IPS-11a (cell line): ENCODE results near the gene RBM10.

Experiments
- H3K4me3 ChIP-seq: one replicate; pipeline ENCODE4 v1.5.1; 2013; ENCODE audit warnings: low read depth, low read length, control low read depth

RBM10 gene

DNA sequence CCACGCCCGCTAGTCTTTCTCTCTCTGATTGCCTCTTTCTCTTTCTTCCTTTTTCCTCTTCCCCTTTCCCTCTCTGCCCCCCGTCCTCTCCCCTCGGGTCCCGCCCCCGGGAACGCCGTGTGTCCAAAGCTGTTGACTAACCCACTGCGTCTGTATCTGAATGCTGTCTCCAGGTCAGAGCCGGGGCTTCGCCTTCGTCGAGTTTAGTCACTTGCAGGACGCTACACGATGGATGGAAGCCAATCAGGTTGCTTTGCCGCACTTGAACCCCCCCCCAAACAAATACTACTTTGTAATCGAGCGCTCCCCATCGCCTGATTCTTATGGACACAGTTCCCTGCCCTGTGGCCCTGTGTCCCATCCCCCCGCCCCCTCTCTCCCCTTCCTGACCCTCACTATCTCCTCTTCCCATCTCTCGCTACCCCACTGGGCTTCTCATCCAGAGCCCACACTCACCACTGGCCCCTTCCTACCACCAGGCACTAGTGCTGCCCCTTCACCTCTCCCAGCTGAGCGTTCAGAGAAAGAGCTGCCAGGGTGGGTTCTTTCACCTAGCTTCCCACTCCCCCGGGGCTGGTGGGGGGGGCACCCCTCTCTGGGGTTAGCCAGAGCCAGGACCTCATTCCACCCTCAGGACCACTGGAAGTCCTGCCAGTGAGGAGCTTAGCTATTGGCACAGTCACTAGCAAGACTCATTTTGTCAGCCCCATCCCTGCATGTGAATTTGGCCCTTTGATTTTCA lies 30.0 kb downstream of the RBM10 start:
- H3K4me3 ChIP-seq, result no peak overlapping the region

DNA sequence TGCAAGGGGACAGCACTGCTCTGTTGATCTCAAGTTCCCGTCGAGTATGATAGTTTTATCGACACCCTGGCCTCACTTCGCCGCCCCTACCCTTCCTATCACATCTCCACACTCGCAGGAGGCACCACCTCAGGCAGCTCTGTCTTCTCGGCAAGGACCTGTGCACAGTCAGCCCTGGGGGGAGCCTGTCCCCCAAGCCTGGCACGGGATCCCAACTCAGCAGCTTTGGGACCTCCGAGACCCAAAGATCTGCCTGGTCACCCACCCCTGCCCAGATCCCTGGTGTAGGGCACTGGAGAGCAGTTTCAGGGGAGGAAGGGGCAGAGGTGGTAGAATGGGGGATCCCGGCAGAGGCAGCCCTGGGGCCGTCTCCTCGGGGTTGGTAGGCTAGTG lies 30.6 kb downstream of the RBM10 start:
- H3K4me3 ChIP-seq, result no peak overlapping the region

DNA sequence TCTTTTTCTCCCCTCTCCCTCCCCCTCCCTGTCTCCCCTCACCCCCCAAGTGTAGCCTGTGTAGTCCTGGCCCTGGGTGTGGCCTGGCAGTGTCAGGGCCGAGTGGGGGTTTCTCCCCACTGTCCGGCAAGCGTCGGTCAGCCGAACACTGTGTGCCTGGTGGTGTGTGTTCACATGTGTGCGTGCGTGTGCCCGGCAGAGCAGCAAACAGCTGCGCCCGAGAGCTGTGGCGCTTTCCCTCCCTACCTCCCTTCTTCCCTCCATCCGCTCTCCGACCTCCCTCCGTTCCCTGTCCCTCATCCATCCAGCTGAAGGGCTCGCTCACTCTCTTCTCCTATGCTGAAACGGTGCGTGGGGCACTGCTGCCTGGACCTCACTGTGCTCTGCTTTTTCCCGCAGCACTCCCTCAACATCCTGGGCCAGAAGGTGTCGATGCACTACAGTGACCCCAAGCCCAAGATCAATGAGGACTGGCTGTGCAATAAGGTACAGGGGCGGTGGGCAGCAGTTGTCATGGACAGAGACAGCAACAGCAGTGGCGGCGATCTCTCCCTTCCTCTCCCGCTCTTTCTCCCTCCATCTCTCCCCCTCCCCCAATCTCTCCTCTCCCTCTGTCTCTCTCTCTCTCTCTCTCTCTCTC lies 31.2 kb downstream of the RBM10 start:
- no peak overlapping the region for H3K4me3 ChIP-seq

DNA sequence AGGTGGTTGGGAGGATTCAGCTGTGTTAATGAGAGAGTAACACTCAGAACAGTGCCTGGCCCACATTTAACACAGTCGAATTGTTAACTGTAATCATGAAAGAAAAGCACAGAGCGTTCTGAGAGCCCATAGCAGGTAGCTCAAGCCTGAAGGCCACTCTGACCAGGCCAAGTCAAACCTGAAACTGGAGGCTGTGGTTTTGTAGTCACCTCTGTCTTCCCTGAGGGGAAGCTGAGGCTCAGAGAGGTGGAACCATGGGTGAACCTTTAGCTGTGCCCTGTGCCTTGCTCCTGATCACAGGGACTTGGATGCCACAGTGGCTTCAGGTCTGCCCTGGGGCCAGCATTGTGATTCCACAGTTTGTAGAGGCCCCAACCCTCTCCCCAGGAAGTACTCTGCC lies 32.1 kb downstream of the RBM10 start:
- H3K4me3 ChIP-seq, result no peak overlapping the region

DNA sequence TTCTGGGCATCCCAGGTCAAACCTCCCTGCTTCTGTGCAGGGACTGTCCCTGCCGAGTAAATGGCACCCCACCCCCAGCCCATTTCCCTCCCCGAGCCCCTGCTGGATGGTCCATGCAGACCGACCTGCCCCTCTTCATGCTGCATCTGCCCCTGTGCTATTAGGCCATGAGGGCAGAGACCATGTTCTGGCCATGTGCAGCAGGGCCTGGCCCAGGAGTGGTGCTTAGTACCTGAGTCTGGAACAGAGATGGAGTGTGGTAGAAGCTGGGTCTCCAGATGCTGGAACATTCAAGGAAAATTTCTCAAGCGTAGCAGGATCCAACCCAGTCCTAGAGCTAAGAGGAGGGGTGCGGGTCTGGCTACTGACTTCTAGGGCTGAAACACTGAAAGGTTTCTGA lies 33.3 kb downstream of the RBM10 start:
- no peak overlapping the region for H3K4me3 ChIP-seq

DNA sequence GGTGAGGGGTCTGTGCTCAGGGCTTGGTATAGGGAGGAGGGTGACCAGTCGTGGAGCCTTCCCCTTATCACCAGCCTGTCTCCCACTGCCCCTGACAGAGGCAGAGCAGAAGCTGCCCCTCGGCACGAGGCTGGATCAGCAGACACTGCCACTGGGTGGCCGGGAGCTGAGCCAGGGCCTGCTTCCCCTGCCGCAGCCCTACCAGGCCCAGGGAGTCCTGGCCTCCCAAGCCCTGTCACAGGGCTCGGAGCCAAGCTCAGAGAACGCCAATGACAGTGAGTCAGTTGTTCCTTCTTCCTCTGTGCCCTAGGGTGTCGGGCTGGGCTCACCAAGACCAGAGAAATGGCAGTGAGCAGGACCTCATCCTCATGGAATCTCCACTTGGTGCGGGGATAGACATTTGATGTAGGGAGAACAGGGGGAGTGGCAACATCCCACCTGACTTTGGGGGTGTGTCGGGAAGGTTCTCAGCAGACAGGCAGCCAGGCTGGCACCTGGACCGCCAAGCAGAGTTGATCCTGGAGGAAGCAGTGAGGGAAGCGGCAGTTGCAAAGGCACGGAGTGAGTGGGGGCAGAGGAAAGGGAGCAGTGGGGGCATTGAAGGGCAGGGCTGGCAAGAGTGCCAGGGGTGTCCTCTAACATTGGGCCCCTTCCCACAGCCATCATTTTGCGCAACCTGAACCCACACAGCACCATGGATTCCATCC lies 34.4 kb downstream of the RBM10 start:
- no peak overlapping the region for H3K4me3 ChIP-seq

DNA sequence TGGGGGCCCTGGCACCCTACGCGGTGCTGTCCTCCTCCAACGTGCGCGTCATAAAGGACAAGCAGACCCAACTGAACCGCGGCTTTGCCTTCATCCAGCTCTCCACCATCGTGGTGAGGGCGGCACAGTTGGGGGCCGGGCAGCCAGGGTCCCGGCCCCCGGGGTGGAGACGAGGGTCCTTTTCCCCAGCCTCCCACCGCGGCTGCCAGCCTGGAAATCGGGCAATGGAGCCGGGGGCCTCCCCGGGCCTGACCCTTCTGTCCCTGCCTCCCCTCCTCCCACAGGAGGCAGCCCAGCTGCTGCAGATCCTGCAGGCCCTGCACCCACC lies 34.9 kb downstream of the RBM10 start:
- no peak overlapping the region for H3K4me3 ChIP-seq

DNA sequence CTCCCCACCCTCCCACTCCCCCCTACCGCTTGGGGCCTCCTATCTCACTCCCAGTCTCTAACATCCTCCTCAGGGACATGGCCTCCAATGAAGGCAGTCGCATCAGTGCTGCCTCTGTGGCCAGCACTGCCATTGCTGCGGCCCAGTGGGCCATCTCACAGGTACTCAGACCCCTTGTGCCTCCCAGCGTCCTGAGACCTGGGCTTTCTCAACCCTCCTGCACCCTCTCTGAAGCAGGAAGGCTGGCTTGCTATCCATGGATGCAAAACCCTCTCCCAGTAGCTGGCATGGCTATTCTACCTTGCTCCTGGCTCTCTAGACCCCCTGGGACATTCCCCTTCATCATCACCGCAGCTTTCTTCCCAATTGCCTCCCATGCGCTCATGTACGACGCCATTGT lies 35.3 kb downstream of the RBM10 start:
- no peak overlapping the region for H3K4me3 ChIP-seq

DNA sequence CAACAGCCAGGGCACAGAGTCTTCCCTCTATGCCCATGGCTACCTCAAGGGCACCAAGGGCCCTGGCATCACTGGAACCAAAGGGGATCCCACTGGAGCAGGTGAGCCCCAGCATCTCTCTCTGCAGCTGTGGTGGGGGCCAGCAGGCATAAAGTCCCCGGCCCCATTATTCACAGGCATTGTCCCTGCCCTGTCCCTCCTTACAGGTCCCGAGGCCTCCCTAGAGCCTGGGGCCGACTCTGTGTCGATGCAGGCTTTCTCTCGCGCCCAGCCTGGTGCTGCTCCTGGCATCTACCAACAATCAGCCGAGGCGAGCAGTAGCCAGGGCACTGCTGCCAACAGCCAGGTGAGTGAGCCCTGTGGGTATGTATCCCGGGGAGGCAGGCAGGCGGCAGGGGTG lies 36.3 kb downstream of the RBM10 start:
- no peak overlapping the region for H3K4me3 ChIP-seq

DNA sequence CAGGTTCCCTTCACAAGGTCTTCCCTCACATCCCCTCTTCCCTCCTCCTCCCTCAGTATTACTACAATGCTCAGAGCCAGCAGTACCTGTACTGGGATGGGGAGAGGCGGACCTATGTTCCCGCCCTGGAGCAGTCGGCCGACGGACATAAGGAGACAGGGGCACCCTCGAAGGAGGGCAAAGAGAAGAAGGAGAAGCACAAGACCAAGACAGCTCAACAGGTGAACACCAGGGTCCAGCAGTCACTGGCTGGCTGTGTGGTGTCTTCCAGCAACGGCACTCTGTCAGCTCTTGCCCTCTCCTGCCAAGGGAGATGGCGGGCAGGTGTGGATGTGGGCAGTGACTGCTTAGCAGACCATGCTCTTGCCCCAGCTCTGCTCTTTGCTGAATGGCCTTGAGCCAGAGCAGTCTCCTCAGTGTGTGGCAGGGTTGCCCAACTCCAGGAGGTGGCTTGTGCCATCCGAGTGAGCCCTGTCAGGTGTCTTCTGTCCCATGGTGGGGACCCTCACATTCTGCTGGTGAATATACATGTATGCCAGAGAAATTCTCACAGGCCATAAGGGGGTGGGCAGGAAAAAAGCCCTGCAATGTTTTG lies 37.2 kb downstream of the RBM10 start:
- H3K4me3 ChIP-seq, result no peak overlapping the region

DNA sequence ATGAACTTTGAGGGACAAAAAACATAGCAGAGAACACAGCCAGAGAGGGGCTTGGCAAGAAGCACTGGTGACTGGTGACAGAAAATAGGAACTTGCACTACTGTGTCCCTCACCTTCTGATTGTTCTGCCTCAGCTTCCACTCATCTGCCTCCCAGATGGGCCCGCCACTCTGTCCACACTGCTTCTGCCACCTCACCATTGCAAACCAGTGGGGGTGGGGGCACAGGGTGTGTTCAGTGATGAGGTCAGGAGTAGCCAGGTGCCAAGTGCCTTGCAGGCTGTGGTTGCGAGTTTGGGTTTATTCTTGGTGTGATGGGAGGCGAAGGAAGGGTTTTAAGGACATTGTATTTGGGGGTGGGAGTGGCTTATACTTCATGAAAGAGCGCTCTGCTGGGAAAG lies 39.5 kb downstream of the RBM10 start:
- H3K4me3 ChIP-seq, result no peak overlapping the region

DNA sequence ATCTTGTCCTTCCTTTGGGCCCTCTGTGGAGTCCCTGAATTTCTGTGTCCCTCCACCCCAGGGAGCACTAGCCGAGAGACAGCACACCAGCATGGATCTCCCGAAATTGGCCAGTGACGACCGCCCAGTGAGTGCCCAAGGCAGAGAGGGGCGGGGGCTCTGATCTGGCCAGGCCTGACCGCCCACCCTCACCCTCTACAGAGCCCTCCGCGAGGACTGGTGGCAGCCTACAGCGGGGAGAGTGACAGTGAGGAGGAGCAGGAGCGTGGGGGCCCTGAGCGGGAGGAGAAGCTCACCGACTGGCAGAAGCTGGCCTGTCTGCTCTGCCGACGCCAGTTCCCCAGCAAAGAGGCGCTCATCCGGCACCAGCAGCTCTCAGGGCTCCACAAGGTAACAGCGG lies 40.2 kb downstream of the RBM10 start:
- H3K4me3 ChIP-seq, result no peak overlapping the region

DNA sequence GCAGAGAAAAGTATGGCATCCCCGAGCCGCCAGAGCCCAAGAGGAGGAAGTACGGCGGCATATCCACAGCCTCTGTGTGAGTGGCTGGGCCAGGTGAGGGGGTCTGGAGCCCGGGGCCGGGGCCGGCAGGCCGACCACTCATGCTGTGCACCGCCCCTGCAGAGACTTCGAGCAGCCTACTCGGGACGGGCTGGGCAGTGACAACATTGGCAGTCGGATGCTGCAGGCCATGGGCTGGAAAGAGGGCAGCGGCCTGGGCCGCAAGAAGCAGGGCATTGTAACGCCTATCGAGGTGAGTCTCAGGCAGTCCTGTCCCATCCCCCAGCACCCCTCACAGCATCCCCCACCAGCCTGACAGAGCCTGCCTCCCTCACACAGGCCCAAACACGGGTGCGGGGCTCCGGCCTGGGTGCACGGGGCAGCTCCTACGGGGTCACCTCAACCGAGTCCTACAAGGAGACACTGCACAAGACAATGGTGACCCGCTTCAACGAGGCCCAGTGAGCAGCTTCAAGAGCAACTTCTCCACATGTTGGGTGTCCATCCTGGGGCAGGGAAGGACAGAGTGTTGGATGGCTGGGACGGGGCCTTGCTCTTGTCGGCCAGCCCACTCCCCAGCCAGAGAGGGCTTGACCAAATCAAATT lies 41.2 kb downstream of the RBM10 start:
- no peak overlapping the region for H3K4me3 ChIP-seq

DNA sequence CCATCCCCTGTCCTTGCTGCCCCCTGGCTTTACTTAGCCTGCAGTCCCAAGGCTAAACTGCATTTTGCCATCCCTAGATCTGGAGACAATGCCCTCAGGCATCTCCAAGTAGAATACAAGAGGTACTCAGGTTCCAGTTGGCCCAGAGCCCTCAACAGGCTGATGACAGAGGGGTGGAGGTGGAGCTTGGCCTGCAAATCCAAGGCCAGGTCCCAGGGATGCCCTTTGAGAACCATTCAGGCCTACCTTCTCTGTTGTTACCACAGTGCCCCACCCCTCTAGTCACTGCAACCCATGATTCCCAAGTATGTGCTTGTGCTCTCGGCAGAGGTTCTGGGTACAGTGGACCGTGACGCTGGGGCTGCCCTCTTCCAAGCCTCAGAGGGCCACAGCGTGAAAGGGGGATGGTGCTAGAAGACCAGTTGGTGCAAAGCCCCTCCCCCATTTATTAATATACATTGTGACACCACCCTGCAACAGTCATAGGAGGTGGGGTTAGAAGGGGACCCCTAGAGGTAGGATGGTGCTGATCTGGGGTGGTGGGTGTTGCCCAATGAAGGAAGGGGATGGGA lies 42.2 kb downstream of the RBM10 start:
- H3K4me3 ChIP-seq, result no peak overlapping the region

DNA sequence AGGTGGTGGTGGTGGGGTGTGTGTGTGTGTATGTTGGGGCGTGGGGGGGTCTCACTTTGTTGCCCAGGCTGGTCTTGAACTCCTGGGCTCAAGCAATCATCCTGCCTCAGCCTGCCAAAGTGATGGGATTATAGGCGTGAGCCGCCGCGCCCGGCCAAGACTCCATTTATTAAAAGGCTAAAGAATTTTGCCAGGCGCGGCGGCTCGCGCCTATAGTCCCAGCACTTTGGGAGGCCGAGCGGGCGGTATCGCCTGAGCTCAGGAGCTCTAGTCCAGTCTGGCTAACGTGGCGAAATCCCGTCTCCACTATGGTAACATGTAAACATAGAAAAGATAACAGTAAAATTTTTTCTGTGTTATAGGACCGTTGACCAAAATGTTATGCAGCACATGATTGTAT lies 44.9 kb downstream of the RBM10 start:
- no peak overlapping the region for H3K4me3 ChIP-seq

DNA sequence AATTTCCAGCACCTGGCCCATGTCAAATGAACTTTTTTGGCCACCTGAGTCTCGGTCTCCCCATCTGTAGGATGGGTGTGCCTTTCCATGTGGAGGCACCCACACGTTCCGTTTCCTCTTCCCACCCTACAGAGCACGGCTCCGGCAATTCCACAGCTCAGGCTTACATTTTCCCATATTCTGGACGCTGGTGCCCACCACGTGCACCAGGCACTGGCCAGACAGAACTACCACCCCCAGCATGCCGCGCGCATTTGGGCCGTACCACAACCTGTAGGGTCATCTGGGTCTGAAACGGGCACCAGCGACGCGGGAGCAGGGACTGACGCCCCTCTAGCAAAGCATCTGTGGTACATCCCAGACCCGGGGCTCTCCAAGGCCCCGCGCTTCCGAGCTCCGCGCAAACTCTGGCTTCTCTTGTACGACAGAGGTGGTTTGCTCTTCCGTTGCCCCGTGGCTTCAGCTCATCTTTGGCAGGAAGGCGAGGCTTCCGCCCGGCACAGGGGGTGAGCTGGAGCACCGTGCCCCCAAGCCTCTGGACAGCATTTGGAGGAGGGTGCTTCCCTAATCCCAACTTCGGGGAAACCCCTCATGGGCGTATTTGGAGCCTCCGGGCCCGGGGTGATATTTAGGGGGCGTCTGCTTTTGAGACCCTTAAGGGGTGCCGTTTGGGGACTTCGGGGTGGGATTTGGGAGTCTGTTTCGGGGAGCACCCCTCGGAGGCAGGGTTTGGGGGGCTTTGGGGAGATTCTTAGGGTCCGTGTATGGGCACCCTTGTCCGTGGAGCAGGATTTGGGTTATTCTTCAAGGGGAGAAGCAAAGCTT lies 45.6 kb downstream of the RBM10 start:
- H3K4me3 ChIP-seq, result peak overlapping the region; percentile 45

DNA sequence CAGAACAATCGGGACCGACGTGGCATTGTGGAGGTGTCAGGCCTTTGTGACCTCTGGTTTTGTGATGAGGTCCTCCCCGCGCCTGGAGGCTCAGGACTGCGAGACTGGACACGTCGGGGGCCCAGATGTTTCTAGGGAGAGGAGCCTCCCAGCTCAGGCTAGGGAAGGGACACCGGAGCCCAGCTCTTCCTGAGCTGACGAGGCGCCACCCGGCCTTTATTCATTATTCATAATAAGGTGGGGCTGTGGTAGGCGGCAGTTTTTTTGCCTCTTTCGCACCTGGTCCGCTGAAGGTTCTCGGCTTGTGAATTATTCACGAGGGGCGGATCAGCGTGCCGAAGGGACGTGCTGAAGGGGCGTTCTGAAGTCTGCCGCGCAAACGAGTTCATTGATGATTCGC lies 46.3 kb downstream of the RBM10 start:
- peak overlapping the region; percentile 45 for H3K4me3 ChIP-seq

DNA sequence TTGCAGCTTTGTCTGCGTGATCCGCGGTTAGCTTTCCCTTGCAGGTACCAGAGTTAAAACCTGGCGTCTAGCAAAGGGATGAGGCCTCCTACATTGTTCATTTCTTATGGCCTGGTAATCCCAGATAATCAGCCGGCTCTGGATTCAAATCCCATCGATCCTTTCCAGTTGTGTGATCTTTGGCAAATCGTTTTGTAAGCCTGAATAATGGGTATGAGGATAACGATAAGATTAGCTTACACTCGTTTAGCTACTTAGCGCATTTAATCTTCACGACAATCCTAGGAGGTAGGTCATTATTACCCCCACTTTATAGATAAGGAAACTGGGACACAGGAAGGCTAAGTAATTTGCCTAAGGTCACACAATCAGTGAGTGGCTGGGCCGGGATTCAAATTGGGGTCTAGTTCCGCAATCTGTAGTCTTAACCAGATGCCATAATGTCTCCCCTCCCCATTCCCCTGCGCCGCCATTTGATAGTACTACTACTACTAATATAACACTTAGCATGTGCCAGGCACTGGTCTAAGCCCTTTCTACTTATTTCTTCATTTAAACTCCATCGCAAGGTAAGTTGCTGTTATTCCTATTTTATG lies 46.9 kb downstream of the RBM10 start:
- H3K4me3 ChIP-seq, result peak overlapping the region; percentile 45

DNA sequence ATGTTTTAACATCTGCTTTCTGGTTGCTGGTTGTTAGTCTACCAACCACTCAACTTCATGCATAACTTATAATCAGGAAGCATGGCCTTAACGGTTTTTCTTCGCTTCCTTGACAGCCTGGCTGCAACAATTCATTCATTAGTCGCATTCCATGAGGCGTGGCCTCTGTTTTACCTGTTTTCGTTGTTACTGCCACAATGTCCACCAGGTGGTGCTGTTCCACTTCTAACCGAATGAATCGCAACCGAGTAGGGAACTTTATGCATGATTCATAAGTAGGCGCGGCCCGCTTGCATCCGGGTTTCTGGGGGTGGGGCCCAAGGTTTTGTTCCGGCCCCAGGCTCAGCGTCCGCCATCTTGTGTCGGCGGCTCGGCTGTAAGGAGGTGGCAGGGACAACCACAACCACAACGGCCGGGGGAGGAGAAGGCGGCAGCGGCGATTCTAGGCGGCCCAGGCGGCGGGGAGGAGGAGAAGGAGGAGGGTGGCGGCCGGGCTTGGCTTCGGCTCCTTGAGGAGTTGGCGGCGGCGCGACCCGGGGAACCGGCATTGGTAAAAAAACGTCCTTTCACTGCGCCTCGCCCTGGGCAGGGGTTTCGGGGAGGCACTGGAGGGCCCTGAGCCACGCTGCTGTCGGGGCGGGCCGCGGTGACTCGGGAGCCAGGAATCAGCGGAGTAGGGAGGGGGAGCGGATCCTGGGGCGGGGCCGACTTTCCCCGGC lies 48.6 kb downstream of the RBM10 start, which contains the start of gene UBA1:
TSS of gene UBA1 (plus strand) at position 355 of the 719 bp plus-strand sequence. CDS start 4,974 bp downstream, outside the sequence.
- H3K4me3 ChIP-seq, result peak within 1 kb of the TSS; percentile 77
